HG03354 (cell line): ENCODE measurements around the gene RGS7BP.
"Not testable (repeated sequence)": the region's sequence is repeated elsewhere in the genome, so short reads cannot be mapped to it uniquely, and the experiment has no call there.

Experiments
- ATAC-seq: cut with Tn5 transposase; IDR thresholded peaks from one replicate; pipeline ENCODE4 v1.9.1; 2021; ENCODE audit warnings: mild to moderate bottlenecking; ENCODE audit not compliant: unreplicated experiment, poor library complexity, severe bottlenecking

RGS7BP gene

GRCh38 chr5:64534033-64534432 is 28.2 kb downstream of the RGS7BP start:
- no peak for ATAC-seq

- ATAC-seq: no peak
Measured at GRCh38 chr5:64557911-64558310, 52.1 kb downstream of the RGS7BP start.

GRCh38 chr5:64558641-64559040 is 52.8 kb downstream of the RGS7BP start:
- not testable (repeated sequence) for ATAC-seq

- no peak for ATAC-seq
Measured at GRCh38 chr5:64566310-64566916, 60.6 kb downstream of the RGS7BP start.

- ATAC-seq: no peak
Measured at GRCh38 chr5:64569858-64570257, 64.0 kb downstream of the RGS7BP start.

- ATAC-seq: no peak
Measured at GRCh38 chr5:64570395-64570996, 64.7 kb downstream of the RGS7BP start.

- ATAC-seq: no peak
Measured at GRCh38 chr5:64575561-64575960, 69.7 kb downstream of the RGS7BP start.

- no peak for ATAC-seq
Measured at GRCh38 chr5:64576250-64576649, 70.4 kb downstream of the RGS7BP start.

- ATAC-seq: no peak
Measured at GRCh38 chr5:64585646-64586045, 79.8 kb downstream of the RGS7BP start.

- ATAC-seq: no peak
Measured at GRCh38 chr5:64587370-64587769, 81.6 kb downstream of the RGS7BP start.

GRCh38 chr5:64592730-64593341 is 87.0 kb downstream of the RGS7BP start:
- no peak for ATAC-seq

GRCh38 chr5:64594025-64594424 is 88.2 kb downstream of the RGS7BP start:
- no peak for ATAC-seq

GRCh38 chr5:64594601-64595000 is 88.8 kb downstream of the RGS7BP start:
- ATAC-seq: no peak

- ATAC-seq: peak; percentile 57
Measured at GRCh38 chr5:64595031-64595855, 89.4 kb downstream of the RGS7BP start.

GRCh38 chr5:64599226-64599625 is 93.4 kb downstream of the RGS7BP start:
- no peak for ATAC-seq

GRCh38 chr5:64603676-64604075 is 97.9 kb downstream of the RGS7BP start:
- no peak for ATAC-seq

GRCh38 chr5:64606926-64607325 is 101.1 kb downstream of the RGS7BP start:
- ATAC-seq: no peak

- peak; percentile 35 for ATAC-seq
Measured at GRCh38 chr5:64612344-64612961, 106.6 kb downstream of the RGS7BP start.

GRCh38 chr5:64615895-64616294 is 110.1 kb downstream of the RGS7BP start:
- ATAC-seq: peak; percentile 89

- no peak for ATAC-seq
Measured at GRCh38 chr5:64619609-64620008, 113.8 kb downstream of the RGS7BP start.
